Posterior vena cava (tissue), 2 donors: ENCODE results near the gene FAM162A. TPM values are rescaled to one million over a fixed set of nuclear protein-coding genes. Genes with fewer than 3 reads are reported as not detected.

ENCODE experiments used
- total RNA-seq, 2 donors: library from RNA; stranded (reverse); fragmentation: NEBNext Ultra II Directional; extraction: Animal tissue kit (Norgen Biotek cat#: 25700); gene quantifications; one replicate each; pipeline ENCODE4 v1.2.1, GENCODE V29; 2021
- donor health status: DM: yes; HTN: yes; CAD: no.
- donor health status: DM: yes; HTN: yes; CAD: no.

The FAM162A gene
- total RNA-seq, 2 donors from 2014 or later: 31.5 to 36.9 TPM

Other genes with a start within 250 kb of the FAM162A start
- not detected for gene CASR, start 200.5 kb upstream of the FAM162A start, total RNA-seq
- 1 to 10 TPM; 3.5 to 9.7 TPM for gene CSTA, start 58.9 kb upstream of the FAM162A start, total RNA-seq
- gene MIX23, start 951 bp upstream of the FAM162A start, total RNA-seq: 10 to 100 TPM; 13.8 to 16.3 TPM
- 1 to 10 TPM; 4.0 to 4.9 TPM for gene WDR5B, start 31.9 kb downstream of the FAM162A start, total RNA-seq
- 10 to 100 TPM; 62.4 to 80.3 TPM for gene KPNA1, start 130.8 kb downstream of the FAM162A start, total RNA-seq
- 10 to 100 TPM; 29.8 to 31.9 TPM for gene PARP9, start 180.1 kb downstream of the FAM162A start, total RNA-seq
- 10 to 100 TPM; 22.8 to 32.0 TPM for gene DTX3L, start 180.2 kb downstream of the FAM162A start, total RNA-seq
- gene PARP15, start 193.5 kb downstream of the FAM162A start, total RNA-seq: 1 to 10 TPM; 2.5 to 3.5 TPM